Colon (tissue), 2 donors: ENCODE measurements around the gene RYR3.

ENCODE experiments used
- FAIRE-seq: peaks from 2 replicates; lab custom pipeline; 2012; peaks lifted over from hg19 to GRCh38; lab: Jason Lieb, UNC
- donor health status: control.
- donor health status: control.

The RYR3 gene

DNA sequence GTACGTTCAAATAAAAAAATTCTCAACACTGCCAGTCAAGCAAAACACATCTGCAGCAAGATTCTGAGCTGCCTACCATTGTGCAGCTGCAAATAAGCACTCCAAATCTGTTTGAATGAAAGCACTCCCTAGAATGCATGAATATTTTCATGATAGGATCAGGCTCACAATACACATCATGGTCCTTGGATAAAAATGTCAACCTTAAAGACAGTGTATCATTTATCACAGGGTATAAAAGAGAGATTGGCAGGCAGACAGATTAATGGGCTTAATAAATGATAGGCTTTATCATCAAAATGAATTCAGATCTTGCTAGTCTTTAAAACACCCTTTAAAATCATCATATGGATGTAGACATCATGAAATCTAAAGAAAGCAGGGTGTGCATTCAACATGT, 9.2 kb downstream of the RYR3 start:
- FAIRE-seq = no peak

DNA sequence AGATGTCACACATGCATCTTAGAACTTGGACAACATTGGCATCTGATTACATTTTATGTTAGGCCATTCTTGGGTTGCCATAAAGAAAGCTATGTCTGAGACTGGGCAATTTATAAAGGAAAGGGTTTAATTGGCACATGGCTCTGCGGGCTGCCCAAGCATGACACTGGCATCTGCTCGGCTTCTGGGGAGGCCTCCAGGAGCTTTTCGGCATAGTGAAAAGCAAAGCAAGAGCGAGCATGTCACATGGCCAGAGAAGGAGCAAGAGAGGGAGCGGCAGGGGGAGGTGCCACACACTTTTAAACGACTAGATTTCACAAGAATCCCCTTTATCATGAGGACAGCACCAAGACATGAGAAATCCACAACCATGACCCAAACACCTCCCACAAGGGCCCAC, 11.3 kb downstream of the RYR3 start:
- no peak for FAIRE-seq

DNA sequence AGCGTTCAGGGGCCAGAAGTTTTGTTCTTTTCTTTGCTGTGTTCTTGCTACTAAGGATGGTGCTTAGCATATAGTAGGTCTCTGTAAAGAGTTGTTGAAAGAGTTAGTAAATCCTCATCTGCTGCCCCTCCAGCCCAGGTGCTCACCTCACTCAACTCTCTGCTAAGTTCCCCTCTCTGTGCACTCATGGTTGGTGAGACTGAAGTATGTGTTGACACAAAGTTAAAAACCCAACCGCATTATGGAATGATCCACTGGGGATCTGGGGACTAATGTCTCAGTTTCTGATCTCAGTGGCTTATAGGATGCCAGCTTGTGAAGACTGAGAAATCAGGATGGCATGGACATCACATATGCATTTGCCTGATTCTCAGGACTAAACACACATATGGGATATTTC, 13.8 kb downstream of the RYR3 start:
- FAIRE-seq = no peak

- no peak for FAIRE-seq
Observed at GRCh38 chr15:33326908-33327307, 16.1 kb downstream of the RYR3 start.

DNA sequence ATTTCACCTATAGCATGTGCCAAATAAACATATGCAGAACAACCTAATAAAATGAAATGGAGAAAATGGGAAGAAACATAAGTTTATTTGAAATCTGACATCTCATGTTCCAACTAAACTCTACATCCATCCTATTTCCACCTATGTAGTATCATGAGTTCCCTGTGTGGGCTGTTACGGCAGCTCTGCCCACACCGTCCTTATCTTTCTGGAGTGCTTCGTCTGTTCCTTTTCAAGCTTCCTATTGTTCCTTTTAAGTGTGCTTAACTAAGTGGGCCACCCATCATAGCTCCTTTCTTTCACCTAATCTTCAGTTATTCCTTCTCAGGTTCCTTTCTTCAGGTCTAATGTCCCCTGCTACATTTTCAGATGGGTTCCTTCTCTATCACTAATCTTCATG, 17.3 kb downstream of the RYR3 start:
- FAIRE-seq = no peak

GRCh38 chr15:33329457-33329856, 18.7 kb downstream of the RYR3 start:
- FAIRE-seq = no peak

DNA sequence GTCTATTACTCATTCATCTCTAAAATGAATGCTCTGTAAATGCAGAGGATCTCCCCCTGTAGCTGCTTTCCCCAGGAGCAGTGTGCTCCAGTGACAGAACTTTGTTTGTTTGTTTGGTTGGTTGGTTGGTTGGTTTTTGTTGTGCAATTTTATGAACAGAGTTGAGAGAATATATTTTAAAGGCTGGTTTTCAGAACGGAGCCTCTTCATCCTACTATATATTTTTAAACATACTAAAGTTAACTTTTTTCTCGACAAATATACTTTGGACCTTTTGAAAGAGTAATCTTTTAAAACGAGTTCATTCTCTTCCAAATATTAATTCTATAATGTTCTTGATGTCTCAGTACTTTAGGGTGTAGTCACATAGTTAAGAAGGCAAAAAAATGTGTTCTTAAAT, 20.2 kb downstream of the RYR3 start:
- no peak for FAIRE-seq

DNA sequence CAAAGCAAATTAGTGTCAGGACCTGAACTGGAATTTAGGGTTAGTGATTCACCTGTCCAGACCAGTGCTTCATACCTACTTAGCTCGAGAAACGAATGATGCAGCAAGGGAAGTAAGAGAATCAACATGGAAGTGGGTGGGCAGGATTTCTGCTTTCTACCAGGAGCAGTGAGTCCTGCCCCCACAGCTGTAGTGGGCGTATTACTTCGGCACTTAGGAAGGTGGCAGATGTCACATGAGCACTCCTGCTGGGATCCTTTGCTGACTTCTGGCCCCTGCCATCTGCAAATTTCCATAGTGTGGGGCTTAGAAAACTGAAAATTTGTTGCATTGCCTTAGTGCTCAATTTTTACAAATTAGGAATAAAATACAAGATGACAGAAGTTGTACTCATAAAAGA, 31.2 kb downstream of the RYR3 start:
- FAIRE-seq = no peak

DNA sequence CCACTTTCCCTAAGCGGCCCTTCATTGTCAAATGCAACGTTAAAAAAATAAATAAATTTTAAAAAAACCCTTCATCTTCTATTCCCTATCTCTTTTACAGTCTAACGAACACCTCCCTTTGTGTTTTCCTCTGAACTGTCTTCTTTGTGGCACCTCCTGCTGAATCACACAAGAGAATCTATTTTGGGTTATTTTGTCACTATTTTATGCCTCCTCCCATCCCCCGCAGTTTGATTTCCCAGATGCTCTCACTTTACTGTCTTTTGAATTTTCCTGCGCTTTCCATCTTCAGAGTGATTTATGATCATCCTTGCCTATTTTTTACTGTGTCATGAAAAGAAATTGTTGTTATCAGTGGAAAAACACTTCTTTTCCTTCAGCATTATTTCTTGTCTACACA, 32.5 kb downstream of the RYR3 start:
- FAIRE-seq = no peak

GRCh38 chr15:33344111-33344510, 33.3 kb downstream of the RYR3 start:
- FAIRE-seq = no peak

- FAIRE-seq = no peak
Observed at GRCh38 chr15:33344530-33344929, 33.8 kb downstream of the RYR3 start.

- FAIRE-seq = no peak
Observed at GRCh38 chr15:33354411-33354810, 43.6 kb downstream of the RYR3 start.

- no peak for FAIRE-seq
Observed at GRCh38 chr15:33357845-33358244, 47.1 kb downstream of the RYR3 start.

DNA sequence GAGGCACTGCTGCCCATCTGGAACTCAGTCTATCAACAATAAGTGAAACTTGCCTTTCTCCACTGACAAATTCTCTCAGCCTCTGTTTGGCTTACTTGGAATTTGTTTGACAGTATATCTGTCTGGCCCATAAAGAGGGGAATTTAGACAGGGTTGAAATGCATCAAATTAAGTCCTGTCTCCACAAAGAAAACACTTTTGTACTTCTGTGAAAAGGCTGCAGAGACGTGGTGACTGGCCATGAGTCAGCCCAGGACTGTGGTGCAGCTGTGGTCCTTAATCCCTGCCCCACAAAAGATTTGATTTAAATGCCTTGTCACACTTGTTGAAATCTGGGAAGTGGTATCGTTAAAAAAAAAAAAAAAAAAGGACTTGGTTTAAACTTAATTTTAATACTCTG, 47.5 kb downstream of the RYR3 start:
- no peak for FAIRE-seq

DNA sequence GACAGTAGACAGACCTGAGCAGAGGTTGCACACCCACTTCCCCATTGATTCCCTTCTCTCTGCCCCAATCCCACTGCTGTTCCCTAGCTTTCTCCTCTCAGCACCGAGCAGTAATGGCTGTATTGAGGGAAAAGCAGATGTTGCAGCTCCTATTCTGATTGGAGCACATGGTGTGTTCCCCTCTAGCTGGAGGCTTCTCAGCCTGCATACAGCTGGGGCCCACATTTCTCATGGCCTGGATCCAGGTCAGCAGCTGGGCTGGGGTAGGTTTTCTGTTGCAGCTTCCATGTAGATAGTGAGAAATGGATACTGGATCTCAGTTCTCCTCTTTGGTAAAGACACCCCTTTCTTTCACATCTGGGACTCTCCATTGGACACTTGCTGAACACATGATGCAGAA, 50.1 kb downstream of the RYR3 start:
- FAIRE-seq = no peak

- no peak for FAIRE-seq
Observed at GRCh38 chr15:33369941-33370622, 59.3 kb downstream of the RYR3 start.

- no peak for FAIRE-seq
Observed at GRCh38 chr15:33370623-33371020, 59.9 kb downstream of the RYR3 start.

- no peak for FAIRE-seq
Observed at GRCh38 chr15:33371159-33371558, 60.4 kb downstream of the RYR3 start.

- no peak for FAIRE-seq
Observed at GRCh38 chr15:33374226-33374914, 63.6 kb downstream of the RYR3 start.

- no peak for FAIRE-seq
Observed at GRCh38 chr15:33375236-33375635, 64.5 kb downstream of the RYR3 start.

DNA sequence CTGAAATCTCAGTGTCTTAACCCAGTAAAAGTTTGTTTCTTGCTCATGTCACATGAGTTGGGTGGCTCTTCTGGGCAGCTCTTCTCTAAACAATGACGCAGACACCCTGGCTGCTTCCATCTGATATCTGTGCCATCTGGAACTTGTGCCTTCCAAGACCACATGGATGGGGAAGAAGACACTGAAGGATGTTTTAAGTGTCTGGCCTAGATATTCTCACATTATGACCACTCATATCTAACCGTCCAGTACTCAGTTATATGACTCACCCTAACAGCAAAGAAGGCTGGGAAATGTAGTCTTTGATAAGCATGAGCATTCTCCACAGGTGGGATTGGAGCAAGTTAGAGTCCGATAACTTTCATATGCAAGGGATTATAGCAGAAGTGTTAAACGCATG, 66.4 kb downstream of the RYR3 start:
- FAIRE-seq = no peak

DNA sequence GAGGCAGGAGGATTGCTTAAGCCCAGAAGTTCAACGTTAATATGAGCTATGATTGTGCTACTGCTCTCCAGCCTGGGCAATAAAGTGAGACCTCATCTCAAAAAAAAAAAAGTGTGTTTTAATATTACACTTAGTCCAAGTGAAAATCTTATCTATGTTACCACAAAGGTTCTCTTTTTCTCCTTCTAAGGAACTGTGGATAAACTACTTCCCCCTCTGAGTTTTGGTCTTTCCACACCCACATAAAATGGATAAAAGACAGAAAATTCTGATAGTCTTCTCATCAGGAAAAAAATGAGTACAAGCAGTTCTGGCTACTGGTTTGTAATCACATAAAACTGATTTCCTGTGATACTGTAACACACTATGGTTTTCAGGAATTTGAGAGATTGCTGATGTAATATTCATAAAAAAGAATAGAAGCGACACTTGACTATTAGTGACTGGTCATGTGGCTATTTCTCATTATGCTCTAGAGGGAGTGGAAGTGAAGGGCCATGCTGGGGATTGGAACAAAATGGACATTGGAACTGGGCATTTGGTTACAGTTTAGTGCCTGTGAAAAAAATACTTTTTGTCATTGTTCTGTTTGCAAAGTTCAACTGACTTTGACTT, 68.2 kb downstream of the RYR3 start:
- no peak for FAIRE-seq

GRCh38 chr15:33380406-33380805, 69.6 kb downstream of the RYR3 start:
- no peak for FAIRE-seq

DNA sequence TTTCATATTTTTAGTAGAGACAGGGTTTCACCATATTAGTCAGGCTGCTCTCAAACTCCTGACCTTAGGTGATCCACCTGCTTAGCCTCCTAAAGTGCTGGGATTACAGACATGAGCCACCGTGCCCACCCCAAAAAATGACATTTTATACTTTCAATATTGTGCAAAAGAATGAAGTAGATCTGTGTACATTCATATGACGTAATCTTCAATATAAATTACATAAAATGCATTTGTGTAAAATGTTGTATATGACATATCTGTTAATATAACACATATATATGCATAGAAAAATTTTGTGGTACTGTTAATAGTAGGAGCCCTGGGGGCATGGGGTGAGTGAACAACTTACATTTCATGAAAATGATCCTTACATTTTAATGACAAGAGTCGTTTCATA, 71.7 kb downstream of the RYR3 start:
- FAIRE-seq = no peak
